ENCODE measurements around the gene KCNA1.

KCNA1 gene

GRCh38 chr12:4910502-4911315 lies 1.0 kb downstream of the KCNA1 start:
- TF ChIP-seq CTCF (IDR thresholded peaks at IDR 0.05; ENCODE audit: low read depth, low read length, missing control alignments): no peak
- H3K4me3 ChIP-seq (replicated peaks; ENCODE audit: low read depth, low read length): no peak overlapping the region

GRCh38 chr12:4911316-4911994 lies 1.8 kb downstream of the KCNA1 start:
- no peak for TF ChIP-seq CTCF (IDR thresholded peaks at IDR 0.05; ENCODE audit: low read depth, low read length, missing control alignments)
- no peak overlapping the region for H3K4me3 ChIP-seq (replicated peaks; ENCODE audit: low read depth, low read length)
- no peak for DNase-seq (ENCODE audit: extremely low read depth, low read depth)

More at GRCh38 chr12:4910502-4911315, 1.0 kb downstream of the KCNA1 start:
- no peak for DNase-seq (ENCODE audit: extremely low read depth, low read depth)

- no peak for DNase-seq (ENCODE audit: extremely low read depth, low read depth)
- no peak overlapping the region for H3K4me3 ChIP-seq (replicated peaks; ENCODE audit: low read depth, low read length)
- TF ChIP-seq CTCF (IDR thresholded peaks at IDR 0.05; ENCODE audit: low read depth, low read length, missing control alignments): no peak
Observed at GRCh38 chr12:4914720-4915119, 5.0 kb downstream of the KCNA1 start.

- TF ChIP-seq CTCF (IDR thresholded peaks at IDR 0.05; ENCODE audit: low read depth, low read length, missing control alignments): no peak
- no peak for DNase-seq (ENCODE audit: extremely low read depth, low read depth)
- H3K4me3 ChIP-seq (replicated peaks; ENCODE audit: low read depth, low read length): no peak overlapping the region
Observed at GRCh38 chr12:4915752-4916151, 6.0 kb downstream of the KCNA1 start.

GRCh38 chr12:4918950-4919660 lies 9.4 kb downstream of the KCNA1 start:
- H3K4me3 ChIP-seq (replicated peaks; ENCODE audit: low read depth, low read length): no peak overlapping the region
- no peak for DNase-seq (ENCODE audit: extremely low read depth, low read depth)
- no peak for TF ChIP-seq CTCF (IDR thresholded peaks at IDR 0.05; ENCODE audit: low read depth, low read length, missing control alignments)

- no peak for DNase-seq (ENCODE audit: extremely low read depth, low read depth)
- no peak for TF ChIP-seq CTCF (IDR thresholded peaks at IDR 0.05; ENCODE audit: low read depth, low read length, missing control alignments)
- no peak overlapping the region for H3K4me3 ChIP-seq (replicated peaks; ENCODE audit: low read depth, low read length)
Observed at GRCh38 chr12:4932576-4932975, 22.9 kb downstream of the KCNA1 start.
